Left lung (tissue), 10 donors: ENCODE results near the gene WNK1. TPM values are rescaled to one million over a fixed set of nuclear protein-coding genes. Genes with fewer than 3 reads are reported as not detected.
A peak's percentile ranks its signal among the peaks of the same experiment; 100 is the strongest.

Source experiments
- ATAC-seq: fragments of 200-7000 bp; cut with Tn5 transposase; one replicate; pipeline ENCODE4 v1.9.1; 2020; ENCODE audit warnings: moderate library complexity
- DNase-seq, 4 donors: peaks; one replicate each; pipeline ENCODE4 v3.0.0-alpha.2; 2013 to 2020
- H3K27ac ChIP-seq, 2 donors: fragments of 200-600 bp; sonication (generic) in 1 of 2; one replicate each; pipeline versions ENCODE4 v1.5.0 to v1.8.0; 2020 to 2021
- H3K27me3 ChIP-seq, 2 donors: fragments of 200-600 bp; sonication (generic) in 1 of 2; one replicate each; pipeline versions ENCODE4 v1.5.0 to v1.8.0; 2020 to 2021
- H3K36me3 ChIP-seq, 2 donors: fragments of 200-600 bp; sonication (generic) in 1 of 2; one replicate each; pipeline versions ENCODE4 v1.5.0 to v1.8.0; 2020 to 2021
- H3K4me1 ChIP-seq, 2 donors: fragments of 200-600 bp; one replicate each; pipeline ENCODE4 v1.8.0; 2021
- H3K4me3 ChIP-seq, 2 donors: fragments of 200-600 bp; sonication (generic) in 1 of 2; one replicate each; pipeline versions ENCODE4 v1.5.0 to v1.8.0; 2020 to 2021; ENCODE audit warnings: mild to moderate bottlenecking in 1 of 2
- H3K9me3 ChIP-seq, 2 donors: fragments of 200-600 bp; sonication (generic) in 1 of 2; one replicate each; pipeline versions ENCODE4 v1.5.0 to v1.8.0; 2020 to 2021
- CTCF ChIP-seq, 2 donors: fragments of 200-600 bp; sonication (generic) in 1 of 2; IDR thresholded peaks; one replicate each; pipeline versions ENCODE4 v1.5.0 to v1.8.0; 2021; ENCODE audit warnings: antibody characterized with exemption in 2 of 2
- intact Hi-C, 2 donors: fragments of 100-400 bp; cut with DNase I; formaldehyde crosslinking; loops; one replicate each; pipeline versions ENCODE4 v1.11.2 to v1.14.2; 2022
- polyA plus RNA-seq, 6 donors: library from polyadenylated mRNA; unstranded; fragments of 120-200 nt; gene quantifications; one replicate each; pipeline ENCODE4 v1.2.1, GENCODE V29; 2013; ENCODE audit not compliant: insufficient read length in 6 of 6
- total RNA-seq, 2 donors: library from RNA; stranded (reverse); fragmentation: NEBNext Ultra II Directional; extraction: Animal tissue kit (Norgen Biotek cat#: 25700); gene quantifications; one replicate each; pipeline ENCODE4 v1.2.1, GENCODE V29; 2021
- donor health status: DM: no; HTN: yes; CAD: no.
- donor health status: DM: no; HTN: no; CAD: no.

WNK1 gene
- total and polyA plus RNA-seq, 8 donors = 94.4 to 245 (median 111) TPM

- H3K4me3 ChIP-seq = no peak overlapping the region
- no peak overlapping the region for H3K27ac ChIP-seq
- no peaks in the 10 kb centered on the region for H3K9me3 ChIP-seq
- H3K4me1 ChIP-seq = no peaks in the 10 kb centered on the region
- DNase-seq (no peak), ATAC-seq (no peak)
- H3K36me3 ChIP-seq = no peaks in the 10 kb centered on the region
- no peak for TF ChIP-seq CTCF (IDR thresholded peaks at IDR 0.05)
- intact Hi-C loops = no loop called here
- H3K27me3 ChIP-seq = no peaks in the 10 kb centered on the region
These were observed 40.1 kb upstream of the WNK1 start for GRCh38 chr12:712172-712863.

- DNase-seq (no peak), ATAC-seq (no peak)
- intact Hi-C loops = no loop called here
- Histone ChIP-seq H3K27me3 (no peaks in the 10 kb centered on the region), H3K4me3 (no peak overlapping the region), H3K4me1 (no peaks in the 10 kb centered on the region), H3K27ac (no peak overlapping the region), H3K36me3 (no peaks in the 10 kb centered on the region), H3K9me3 (no peaks in the 10 kb centered on the region)
- no peak for TF ChIP-seq CTCF (IDR thresholded peaks at IDR 0.05)
These were observed 39.0 kb upstream of the WNK1 start for GRCh38 chr12:713281-713875.

GRCh38 chr12:716506-716905 is 35.9 kb upstream of the WNK1 start:
- peaks cover 0 to 9% of the 10 kb centered on the region in 2 donors for H3K4me1 ChIP-seq
- no peak for TF ChIP-seq CTCF (IDR thresholded peaks at IDR 0.05)
- no peak overlapping the region for H3K27ac ChIP-seq
- no peaks in the 10 kb centered on the region for H3K27me3 ChIP-seq
- ATAC-seq = no peak
- no peak for DNase-seq
- intact Hi-C loops = no loop called here
- H3K4me3 ChIP-seq = no peak overlapping the region
- no peaks in the 10 kb centered on the region for H3K36me3 ChIP-seq
- no peaks in the 10 kb centered on the region for H3K9me3 ChIP-seq

GRCh38 chr12:718756-719102 is 33.6 kb upstream of the WNK1 start:
- Histone ChIP-seq H3K27me3 (no peaks in the 10 kb centered on the region), H3K27ac (peak overlapping the region; percentile 51 to 82)
- TF ChIP-seq CTCF (IDR thresholded peaks at IDR 0.05) = no peak

GRCh38 chr12:720231-720941 is 32.0 kb upstream of the WNK1 start:
- Histone ChIP-seq H3K36me3 (no peaks in the 10 kb centered on the region), H3K27ac (peak overlapping the region in 1 of 2 donors; percentile 82), H3K27me3 (no peaks in the 10 kb centered on the region), H3K4me3 (no peak overlapping the region), H3K9me3 (no peaks in the 10 kb centered on the region), H3K4me1 (peaks cover 0 to 20% of the 10 kb centered on the region in 2 donors)
- no peak for ATAC-seq
- no peak for DNase-seq
- intact Hi-C loops = no loop called here
- TF ChIP-seq CTCF (IDR thresholded peaks at IDR 0.05) = no peak

More at GRCh38 chr12:718756-719102, 33.6 kb upstream of the WNK1 start:
- H3K9me3 ChIP-seq = no peaks in the 10 kb centered on the region
- intact Hi-C loops = no loop called here
- no peaks in the 10 kb centered on the region for H3K36me3 ChIP-seq
- H3K4me1 ChIP-seq = peaks cover 0 to 9% of the 10 kb centered on the region in 2 donors
- no peak overlapping the region for H3K4me3 ChIP-seq
- ATAC-seq (no peak), DNase-seq (no peak)
